HepG2 (cell line): ENCODE results near the gene RNASE11. TPM values are rescaled to one million over a fixed set of nuclear protein-coding genes. Genes with fewer than 3 reads are reported as not detected.
A peak's percentile ranks its signal among the peaks of the same experiment; 100 is the strongest.

ENCODE experiments used
- ATF4 ChIP-seq, 2 experiments: fragments of 450-650 bp in 1 of 2; sonication (generic) in 1 of 2; formaldehyde crosslinking; IDR thresholded peaks; 2 replicates each; pipeline versions ENCODE4 v1.5.0 to v1.8.0; 2020 to 2022; ENCODE audit warnings: mild to moderate bottlenecking in 1 of 2, missing genetic modification reagents in 1 of 2
- BHLHE40 ChIP-seq: IDR thresholded peaks from 2 replicates; pipeline ENCODE4 v1.6.1; 2011; ENCODE audit warnings: low read length, improper control_type of control experiment
- ESRRA ChIP-seq: sonication (generic); formaldehyde crosslinking; IDR thresholded peaks from 2 replicates; pipeline ENCODE4 v1.5.1; 2020; ENCODE audit warnings: mild to moderate bottlenecking, low read depth, missing genetic modification reagents
- HDAC6 ChIP-seq: fragments of 200-600 bp; sonication (generic); IDR thresholded peaks from 2 replicates; pipeline ENCODE4 v1.7.0; 2017; ENCODE audit warnings: mild to moderate bottlenecking, antibody characterized with exemption, low read length, low read depth
- SOX6 ChIP-seq, 2 experiments: fragments of 450-650 bp in 1 of 2; sonication (generic) in 1 of 2; formaldehyde crosslinking in 1 of 2; IDR thresholded peaks; 2 replicates each; pipeline versions ENCODE4 v1.4.0 to v1.6.1; 2017 to 2020; ENCODE audit warnings: antibody characterized with exemption in 1 of 2, mild to moderate bottlenecking in 1 of 2, missing genetic modification reagents in 1 of 2
- ZBTB33 ChIP-seq: sonication (generic); formaldehyde crosslinking; IDR thresholded peaks from 2 replicates; pipeline ENCODE4 v1.4.0; 2020; ENCODE audit warnings: missing genetic modification reagents
- ZFP91 ChIP-seq: sonication (generic); formaldehyde crosslinking; IDR thresholded peaks from 2 replicates; pipeline ENCODE4 v1.9.0; 2022; ENCODE audit warnings: missing genetic modification reagents, mild to moderate bottlenecking, borderline replicate concordance
- ZNF281 ChIP-seq: sonication (generic); formaldehyde crosslinking; IDR thresholded peaks from 2 replicates; pipeline ENCODE4 v1.4.0; 2020; ENCODE audit warnings: missing genetic modification reagents, borderline replicate concordance
- ZNF414 ChIP-seq: sonication (generic); formaldehyde crosslinking; IDR thresholded peaks from 2 replicates; pipeline ENCODE4 v1.5.0; 2020; ENCODE audit warnings: missing genetic modification reagents
- ZNF510 ChIP-seq: sonication (generic); formaldehyde crosslinking; IDR thresholded peaks from 2 replicates; pipeline ENCODE4 v1.4.0; 2020; ENCODE audit warnings: low read depth, mild to moderate bottlenecking, missing genetic modification reagents
- ZNF546 ChIP-seq: sonication (generic); formaldehyde crosslinking; conservative IDR thresholded peaks from 2 replicates; pipeline ENCODE4 v1.8.1; 2023; ENCODE audit warnings: mild to moderate bottlenecking, missing genetic modification reagents
- ZNF562 ChIP-seq: sonication (generic); formaldehyde crosslinking; IDR thresholded peaks from 2 replicates; pipeline ENCODE4 v1.8.0; 2022; ENCODE audit warnings: missing genetic modification reagents, borderline replicate concordance
- ZNF709 ChIP-seq: sonication (generic); formaldehyde crosslinking; IDR thresholded peaks from 2 replicates; pipeline ENCODE4 v1.5.0; 2020; ENCODE audit warnings: mild to moderate bottlenecking, missing genetic modification reagents
- ZNF784 ChIP-seq: sonication (generic); formaldehyde crosslinking; IDR thresholded peaks from 2 replicates; pipeline ENCODE4 v1.5.1; 2020; ENCODE audit warnings: missing genetic modification reagents, mild to moderate bottlenecking, borderline replicate concordance
- ZSCAN5A ChIP-seq: sonication (generic); formaldehyde crosslinking; IDR thresholded peaks from 2 replicates; pipeline ENCODE4 v1.8.0; 2022; ENCODE audit warnings: mild to moderate bottlenecking, missing genetic modification reagents, borderline replicate concordance
- polyA plus RNA-seq, 8 experiments: library from polyadenylated mRNA; depleted of rRNA in 3 of 8; stranded (reverse) in 7 of 8; unstranded in 1 of 8; fragments of >200 nt; fragmentation: Illumina TruSeq in 4 of 8; extraction: Trizol in 4 of 8; gene quantifications; 2 replicates each; pipeline versions ENCODE4 v1.2.1 to v1.2.3, GENCODE V29; 2011 to 2016; ENCODE audit warnings: low read depth in 4 of 8, missing spikeins in 1 of 8, mixed read lengths in 1 of 8; ENCODE audit not compliant: insufficient read depth in 1 of 8
- total RNA-seq, 5 experiments: library from RNA; depleted of rRNA; stranded (reverse); fragments of >200 nt; fragmentation: Illumina TruSeq; extraction: Trizol; gene quantifications; 2 replicates each; pipeline ENCODE4 v1.2.3, GENCODE V29; 2016; ENCODE audit warnings: low read depth in 1 of 5

Gene RNASE11
- total and polyA plus RNA-seq, 2 of the 13 experiments (the other 11 are each of a cell fraction or from before 2014, with no cell fraction given): not detected

- no peak for TF ChIP-seq SOX6 (IDR thresholded peaks at IDR 0.05)
- no peak for TF ChIP-seq SOX6 (CRISPR knock-in tag; IDR thresholded peaks at IDR 0.05)
- TF ChIP-seq ATF4 (CRISPR knock-in tag; IDR thresholded peaks at IDR 0.05): no peak
- no peak for TF ChIP-seq ZNF562
- TF ChIP-seq ZNF546 (CRISPR knock-in tag): no peak
- TF ChIP-seq ZFP91 (CRISPR knock-in tag): peak; percentile 54; the same call in 1 of the 2 replicates
- peak; percentile 48; the same call in 1 of the 2 replicates for TF ChIP-seq ZBTB33 (CRISPR knock-in tag)
- peak; percentile 71; the same call in 1 of the 2 replicates for TF ChIP-seq ZNF281
- 0 out of 2 replicates have a peak, but pooled peaks have one; percentile 43 for TF ChIP-seq ZNF414
- no peak for TF ChIP-seq BHLHE40
- TF ChIP-seq ESRRA (CRISPR knock-in tag): no peak
- TF ChIP-seq ZNF709 (CRISPR knock-in tag): no peak
- no peak for TF ChIP-seq ZSCAN5A (CRISPR knock-in tag)
- no peak for TF ChIP-seq HDAC6
- TF ChIP-seq ZNF510 (CRISPR knock-in tag): no peak
- no peak for TF ChIP-seq ZNF784 (CRISPR knock-in tag)
These were observed 35.1 kb upstream of the RNASE11 start (continued) for GRCh38 chr14:20622816-20623291.
